Loucy (cell line): ENCODE data around the gene TMEM163.

ENCODE experiments used
- H2AFZ ChIP-seq: fragments of 200-600 bp; sonication (generic); 2 replicates; pipeline ENCODE4 v1.6.0; 2016; ENCODE audit warnings: antibody characterized with exemption, mild to moderate bottlenecking, low read length, moderate library complexity
- H3F3A ChIP-seq: fragments of 200-600 bp; 2 replicates; pipeline ENCODE4 v1.6.0; 2016; ENCODE audit warnings: antibody characterized with exemption, low read depth, mild to moderate bottlenecking
- H3K27me3 ChIP-seq: fragments of 200-600 bp; sonication (generic); 2 replicates; pipeline ENCODE4 v1.6.1; 2014; ENCODE audit warnings: low read length, mild to moderate bottlenecking; ENCODE audit not compliant: insufficient read depth, poor library complexity, severe bottlenecking
- H3K36me3 ChIP-seq: fragments of 200-600 bp; sonication (generic); 2 replicates; pipeline ENCODE4 v1.6.1; 2016; ENCODE audit warnings: low read length; ENCODE audit not compliant: insufficient read depth
- H3K4me1 ChIP-seq: fragments of 200-600 bp; sonication (generic); 2 replicates; pipeline ENCODE4 v1.5.1; 2014; ENCODE audit warnings: low read length, mild to moderate bottlenecking; ENCODE audit not compliant: insufficient read depth, poor library complexity, severe bottlenecking
- H3K4me2 ChIP-seq: fragments of 200-600 bp; sonication (generic); 2 replicates; pipeline ENCODE4 v1.6.0; 2014; ENCODE audit warnings: antibody characterized with exemption, low read length, low read depth, mild to moderate bottlenecking; ENCODE audit not compliant: poor library complexity, severe bottlenecking
- H3K4me3 ChIP-seq: fragments of 200-600 bp; sonication (generic); 2 replicates; pipeline ENCODE4 v1.5.1; 2014; ENCODE audit warnings: low read length, mild to moderate bottlenecking, mixed read lengths; ENCODE audit not compliant: poor library complexity, severe bottlenecking
- H3K79me2 ChIP-seq: fragments of 200-600 bp; sonication (generic); 2 replicates; pipeline ENCODE4 v1.6.1; 2014; ENCODE audit warnings: low read length; ENCODE audit not compliant: insufficient read depth
- H3K9ac ChIP-seq: fragments of 200-600 bp; sonication (generic); 2 replicates; pipeline ENCODE4 v1.6.0; 2014; ENCODE audit warnings: mild to moderate bottlenecking, low read depth, low read length, moderate library complexity; ENCODE audit not compliant: poor library complexity, severe bottlenecking
- H3K9me2 ChIP-seq: fragments of 200-600 bp; sonication (generic); replicated peaks from 2 replicates; pipeline ENCODE4 v1.6.1; 2016; ENCODE audit warnings: low read depth, low read length, mixed read lengths
- H3K9me3 ChIP-seq: fragments of 200-600 bp; sonication (generic); 2 replicates; pipeline ENCODE4 v1.6.1; 2014; ENCODE audit warnings: mild to moderate bottlenecking, antibody characterized with exemption, low read length, low read depth; ENCODE audit not compliant: insufficient read depth
- H4K20me1 ChIP-seq: fragments of 200-600 bp; sonication (generic); 2 replicates; pipeline ENCODE4 v1.6.0; 2014; ENCODE audit warnings: antibody characterized with exemption, low read length, mild to moderate bottlenecking; ENCODE audit not compliant: insufficient read depth, poor library complexity, severe bottlenecking
- EZH2phosphoT487 ChIP-seq: fragments of 200-600 bp; IDR thresholded peaks from 2 replicates; pipeline ENCODE4 v1.6.1; 2018; ENCODE audit warnings: antibody characterized with exemption, mild to moderate bottlenecking, moderate library complexity, borderline replicate concordance
- TF ChIP-seq, protein P1 (sequence below): fragments of 200-600 bp; sonication (generic); conservative IDR thresholded peaks from 2 replicates; pipeline ENCODE4 v1.5.1; 2014; ENCODE audit warnings: mild to moderate bottlenecking, antibody characterized with exemption, low read length

TMEM163 gene

GRCh38 chr2:134445116-134445515 lies 273.7 kb downstream of the TMEM163 start:
- Histone ChIP-seq H3K9ac (no peak overlapping the region), H3K27me3 (no peaks in the 10 kb centered on the region), H4K20me1 (no peaks in the 10 kb centered on the region), H3K4me3 (no peak overlapping the region), H3K4me1 (no peaks in the 10 kb centered on the region), H3K9me2 (no peaks in the 10 kb centered on the region), H3F3A (no peaks in the 10 kb centered on the region), H2AFZ (no peak overlapping the region), H3K79me2 (no peaks in the 10 kb centered on the region), H3K9me3 (no peaks in the 10 kb centered on the region), H3K4me2 (no peak overlapping the region), H3K36me3 (peaks cover 58% of the 10 kb centered on the region; the same call in 1 of the 2 replicates)
- TF ChIP-seq EZH2phosphoT487: no peak
- TF ChIP-seq, protein P1, sequence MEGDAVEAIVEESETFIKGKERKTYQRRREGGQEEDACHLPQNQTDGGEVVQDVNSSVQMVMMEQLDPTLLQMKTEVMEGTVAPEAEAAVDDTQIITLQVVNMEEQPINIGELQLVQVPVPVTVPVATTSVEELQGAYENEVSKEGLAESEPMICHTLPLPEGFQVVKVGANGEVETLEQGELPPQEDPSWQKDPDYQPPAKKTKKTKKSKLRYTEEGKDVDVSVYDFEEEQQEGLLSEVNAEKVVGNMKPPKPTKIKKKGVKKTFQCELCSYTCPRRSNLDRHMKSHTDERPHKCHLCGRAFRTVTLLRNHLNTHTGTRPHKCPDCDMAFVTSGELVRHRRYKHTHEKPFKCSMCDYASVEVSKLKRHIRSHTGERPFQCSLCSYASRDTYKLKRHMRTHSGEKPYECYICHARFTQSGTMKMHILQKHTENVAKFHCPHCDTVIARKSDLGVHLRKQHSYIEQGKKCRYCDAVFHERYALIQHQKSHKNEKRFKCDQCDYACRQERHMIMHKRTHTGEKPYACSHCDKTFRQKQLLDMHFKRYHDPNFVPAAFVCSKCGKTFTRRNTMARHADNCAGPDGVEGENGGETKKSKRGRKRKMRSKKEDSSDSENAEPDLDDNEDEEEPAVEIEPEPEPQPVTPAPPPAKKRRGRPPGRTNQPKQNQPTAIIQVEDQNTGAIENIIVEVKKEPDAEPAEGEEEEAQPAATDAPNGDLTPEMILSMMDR: no peak

DNA sequence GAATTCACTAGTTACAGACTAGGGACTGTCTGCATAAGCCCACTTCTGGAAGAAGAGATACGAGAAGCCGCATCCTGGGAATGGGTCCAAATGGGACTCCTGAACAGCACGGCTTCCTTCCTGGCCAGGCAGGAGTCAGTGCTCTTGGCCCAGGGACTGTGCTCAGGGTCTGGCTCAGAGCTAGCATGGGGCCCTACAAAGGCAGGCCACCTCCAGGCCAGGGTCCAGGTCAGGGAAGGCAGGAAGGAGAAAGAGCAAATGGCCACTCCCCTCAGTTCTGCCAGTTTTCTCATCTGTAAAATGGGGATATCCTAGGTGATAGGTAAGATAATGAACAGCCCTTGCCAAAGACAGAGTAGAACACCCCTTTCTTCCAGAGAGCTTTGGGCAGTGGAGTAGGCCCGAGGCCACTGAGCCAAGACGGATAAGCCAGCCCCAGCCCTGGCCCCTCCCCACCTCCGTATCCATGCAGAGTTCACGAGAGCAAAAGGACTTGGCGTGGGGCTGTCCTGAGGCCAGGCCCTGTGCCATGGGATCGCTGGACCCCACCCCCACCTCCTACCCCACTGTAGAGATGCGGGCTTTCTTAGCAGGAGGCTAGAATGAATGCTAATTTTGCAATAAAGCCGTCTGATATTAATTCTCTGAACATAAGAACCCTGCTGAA lies 274.9 kb downstream of the TMEM163 start:
- no peak overlapping the region for H2AFZ ChIP-seq
- no peak overlapping the region for H3K4me3 ChIP-seq
- H3K79me2 ChIP-seq: no peaks in the 10 kb centered on the region
- H3K4me2 ChIP-seq: no peak overlapping the region
- no peaks in the 10 kb centered on the region for H3F3A ChIP-seq
- no peaks in the 10 kb centered on the region for H3K27me3 ChIP-seq
- H3K9me3 ChIP-seq: no peaks in the 10 kb centered on the region
- H3K4me1 ChIP-seq: no peaks in the 10 kb centered on the region
- peaks cover 58% of the 10 kb centered on the region; the same call in 1 of the 2 replicates for H3K36me3 ChIP-seq
- H4K20me1 ChIP-seq: no peaks in the 10 kb centered on the region
- no peaks in the 10 kb centered on the region for H3K9me2 ChIP-seq
- H3K9ac ChIP-seq: no peak overlapping the region
- TF ChIP-seq, protein P1: no peak
- no peak for TF ChIP-seq EZH2phosphoT487

DNA sequence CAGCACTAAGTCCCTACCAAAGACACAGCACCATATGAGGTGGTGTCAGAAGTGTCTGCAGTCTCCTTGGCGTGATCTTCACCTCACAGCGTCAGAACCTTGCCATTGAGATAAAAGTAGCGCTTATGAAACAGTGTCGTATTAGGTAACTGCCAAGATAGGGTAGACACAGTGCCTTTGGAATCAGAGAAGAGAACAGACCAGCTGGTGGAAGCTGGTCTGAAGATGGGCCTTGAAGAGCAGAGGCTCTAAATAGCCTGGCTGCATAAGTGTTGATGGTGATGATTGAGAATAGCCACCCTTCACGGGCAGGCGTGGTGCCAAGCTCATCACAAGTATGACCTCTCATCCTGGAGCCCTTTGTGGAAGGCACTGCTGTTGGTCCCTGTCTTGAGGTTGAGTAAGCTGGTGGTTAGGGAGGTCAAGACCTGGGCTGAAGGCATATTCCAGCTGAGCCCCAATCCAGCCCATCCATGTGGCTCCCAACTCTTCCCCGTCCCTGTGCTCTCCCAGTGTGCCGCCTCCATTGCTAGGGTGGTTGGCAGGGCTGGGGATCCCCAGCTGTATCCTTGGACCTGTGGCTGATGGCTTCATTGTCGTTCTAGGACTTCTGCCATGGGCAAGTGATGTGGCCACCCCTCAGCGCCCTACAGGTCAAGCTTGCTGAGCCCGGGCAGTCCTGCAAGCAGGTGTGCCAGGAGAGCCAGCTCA lies 277.5 kb downstream of the TMEM163 start:
- no peak overlapping the region for H3K4me3 ChIP-seq
- no peak overlapping the region for H3K4me2 ChIP-seq
- H3F3A ChIP-seq: no peaks in the 10 kb centered on the region
- H3K27me3 ChIP-seq: no peaks in the 10 kb centered on the region
- H2AFZ ChIP-seq: no peak overlapping the region
- H4K20me1 ChIP-seq: no peaks in the 10 kb centered on the region
- no peak overlapping the region for H3K9ac ChIP-seq
- no peaks in the 10 kb centered on the region for H3K9me3 ChIP-seq
- H3K9me2 ChIP-seq: no peaks in the 10 kb centered on the region
- no peaks in the 10 kb centered on the region for H3K79me2 ChIP-seq
- H3K36me3 ChIP-seq: peaks cover 47% of the 10 kb centered on the region; the same call in 1 of the 2 replicates
- no peaks in the 10 kb centered on the region for H3K4me1 ChIP-seq
- TF ChIP-seq, protein P1: no peak
- TF ChIP-seq EZH2phosphoT487: no peak
